Esophagus (tissue), 2 donors: ENCODE data around the gene SNRPD2. TPM values are rescaled to one million over a fixed set of nuclear protein-coding genes. Genes with fewer than 3 reads are reported as not detected.

ENCODE experiments used
- H3K27ac ChIP-seq, 2 donors: one replicate each; pipeline ENCODE4 v1.5.1; 2013; ENCODE audit warnings: low read depth in 2 of 2, mild to moderate bottlenecking in 2 of 2, inconsistent platforms in 1 of 2, low read length in 1 of 2, moderate library complexity in 1 of 2
- H3K27me3 ChIP-seq, 2 donors: one replicate each; pipeline ENCODE4 v1.6.1; 2013; ENCODE audit warnings: low read length in 2 of 2, control low read depth in 1 of 2, mild to moderate bottlenecking in 1 of 2; ENCODE audit not compliant: insufficient read depth in 2 of 2, control insufficient read depth in 1 of 2
- H3K36me3 ChIP-seq, 2 donors: one replicate each; pipeline ENCODE4 v1.6.1; 2013; ENCODE audit warnings: low read length in 1 of 2; ENCODE audit not compliant: control insufficient read depth in 2 of 2, insufficient read depth in 2 of 2
- H3K4me1 ChIP-seq, 2 donors: one replicate each; pipeline ENCODE4 v1.6.1; 2013; ENCODE audit warnings: low read length in 1 of 2; ENCODE audit not compliant: control insufficient read depth in 2 of 2, insufficient read depth in 2 of 2
- H3K4me3 ChIP-seq, 2 donors: one replicate each; pipeline ENCODE4 v1.5.1; 2013; ENCODE audit warnings: low read length in 2 of 2, mild to moderate bottlenecking in 2 of 2, low read depth in 1 of 2, moderate library complexity in 1 of 2
- H3K9me3 ChIP-seq, 2 donors: one replicate each; pipeline ENCODE4 v1.6.1; 2013; ENCODE audit warnings: mild to moderate bottlenecking in 2 of 2, low read depth in 1 of 2, low read length in 1 of 2, moderate library complexity in 1 of 2; ENCODE audit not compliant: control insufficient read depth in 2 of 2, insufficient read depth in 1 of 2
- WGBS, 2 donors: extraction: QIAGEN DNeasy Blood & Tissue Kit; methylation state at CpG; one replicate each; pipeline ENCODE4 v1.1.7; 2013; 5-methylcytosine and 5-hydroxymethylcytosine counted together
- polyA plus RNA-seq, 2 donors: library from polyadenylated mRNA; stranded (reverse); fragments of 200-250 nt; gene quantifications; one replicate each; pipeline ENCODE4 v1.2.3, GENCODE V29; 2013
- donor health status: healthy with polysubstance abuse.
- donor health status: Bipolar disorder and iron deficiency.

The SNRPD2 gene
- polyA plus RNA-seq, 2 donors: 291 to 376 TPM

DNA sequence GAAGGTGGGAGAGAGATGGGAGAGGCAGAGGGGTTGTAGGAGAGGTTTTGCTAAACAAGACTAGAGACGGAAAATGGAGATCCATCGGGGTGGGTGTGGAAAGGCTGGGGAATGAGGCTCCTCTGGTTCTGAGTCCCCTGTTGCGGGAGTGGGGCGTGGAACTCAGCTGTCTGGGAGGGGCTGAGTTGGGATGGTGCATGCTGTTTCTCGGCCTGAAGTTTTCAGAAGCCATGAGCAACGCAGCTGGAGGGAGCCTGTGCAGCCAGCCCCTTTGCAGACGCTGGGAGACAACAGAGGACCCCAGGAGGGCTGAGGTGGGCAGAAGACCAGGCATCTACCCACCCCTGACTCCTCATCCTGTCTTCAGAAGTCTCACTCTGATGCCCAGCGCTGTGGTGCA, 31.1 kb downstream of the SNRPD2 start:
- Histone ChIP-seq H3K27ac (no peak overlapping the region), H3K27me3 (no peaks in the 10 kb centered on the region), H3K4me1 (no peaks in the 10 kb centered on the region), H3K4me3 (no peak overlapping the region), H3K9me3 (no peaks in the 10 kb centered on the region), H3K36me3 (no peaks in the 10 kb centered on the region)
- WGBS, 2 donors: 40 to 49% methylated on average over 8 of the region's 8 CpGs

DNA sequence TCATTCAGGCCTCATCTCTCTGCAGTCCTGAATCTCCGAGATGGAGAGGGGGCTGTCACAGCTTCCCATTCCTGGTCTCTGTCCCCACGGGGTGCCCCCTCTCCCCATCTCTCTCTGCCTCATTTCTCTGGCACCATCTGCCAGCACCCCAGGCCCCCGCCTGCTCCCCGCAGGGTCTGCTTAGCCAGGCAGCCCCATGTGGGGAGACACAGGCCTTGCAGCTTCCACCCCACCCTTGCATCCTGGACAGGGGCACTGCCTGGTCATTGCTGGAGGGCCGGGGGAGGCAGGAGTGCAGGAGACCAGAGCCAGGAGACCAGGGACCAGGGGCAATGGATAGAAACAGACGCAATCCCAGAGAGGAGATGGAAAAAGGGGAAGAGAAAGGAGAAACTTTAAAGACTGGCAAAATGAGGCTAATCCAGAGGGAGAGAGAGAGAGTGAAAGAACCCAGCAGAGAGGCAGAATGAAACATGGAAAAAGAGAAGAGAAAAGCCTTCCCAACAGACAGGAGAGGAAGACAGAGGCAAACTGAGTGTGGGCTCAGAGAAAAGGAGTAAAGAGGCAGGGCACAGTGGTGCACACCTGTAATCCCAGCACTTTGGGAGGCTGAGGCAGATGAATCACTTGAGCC, 32.5 kb downstream of the SNRPD2 start:
- H3K4me3 ChIP-seq: no peak overlapping the region
- H3K9me3 ChIP-seq: no peaks in the 10 kb centered on the region
- WGBS, 2 donors: 71 to 80% methylated on average over 6 of the region's 6 CpGs
- H3K27me3 ChIP-seq: no peaks in the 10 kb centered on the region
- no peak overlapping the region for H3K27ac ChIP-seq
- no peaks in the 10 kb centered on the region for H3K36me3 ChIP-seq
- H3K4me1 ChIP-seq: no peaks in the 10 kb centered on the region

GRCh38 chr19:45657520-45658167, 34.1 kb downstream of the SNRPD2 start:
- no peak overlapping the region for H3K4me3 ChIP-seq
- H3K4me1 ChIP-seq: no peaks in the 10 kb centered on the region
- H3K27me3 ChIP-seq: no peaks in the 10 kb centered on the region
- H3K27ac ChIP-seq: no peak overlapping the region
- no peaks in the 10 kb centered on the region for H3K36me3 ChIP-seq
- no peaks in the 10 kb centered on the region for H3K9me3 ChIP-seq
- 35 to 38% methylated on average over 14 of the region's 14 CpGs for WGBS, 2 donors

DNA sequence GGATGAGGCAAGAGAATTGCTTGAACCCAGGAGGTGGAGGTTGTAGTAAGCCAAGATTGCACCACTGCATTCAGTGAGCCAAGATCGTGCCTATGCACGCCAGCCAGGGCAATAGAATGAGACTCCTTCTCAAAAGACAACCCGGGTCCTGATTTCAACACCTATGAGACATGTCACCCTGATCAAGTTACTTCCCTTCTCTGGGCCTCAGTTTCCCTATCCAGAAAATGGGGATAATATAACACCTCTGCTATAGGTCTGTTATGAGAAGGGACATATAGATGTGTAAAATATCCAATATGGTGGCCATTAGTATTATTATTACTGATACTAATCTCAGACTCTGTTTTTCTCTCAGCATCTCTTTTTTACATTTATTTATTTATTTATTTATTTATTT, 36.7 kb downstream of the SNRPD2 start:
- no peak overlapping the region for H3K4me3 ChIP-seq
- 32 to 77% methylated on average over 3 of the region's 3 CpGs for WGBS, 2 donors
- H3K27ac ChIP-seq: no peak overlapping the region
- no peaks in the 10 kb centered on the region for H3K36me3 ChIP-seq
- no peaks in the 10 kb centered on the region for H3K9me3 ChIP-seq
- no peaks in the 10 kb centered on the region for H3K27me3 ChIP-seq
- no peaks in the 10 kb centered on the region for H3K4me1 ChIP-seq

GRCh38 chr19:45653634-45654033, 38.1 kb downstream of the SNRPD2 start:
- H3K27me3 ChIP-seq: no peaks in the 10 kb centered on the region
- H3K27ac ChIP-seq: no peak overlapping the region
- 50 to 56% methylated on average over 5 of the region's 5 CpGs for WGBS, 2 donors
- H3K9me3 ChIP-seq: no peaks in the 10 kb centered on the region
- H3K36me3 ChIP-seq: no peaks in the 10 kb centered on the region
- H3K4me1 ChIP-seq: no peaks in the 10 kb centered on the region
- no peak overlapping the region for H3K4me3 ChIP-seq

- Histone ChIP-seq H3K27me3 (no peaks in the 10 kb centered on the region), H3K36me3 (no peaks in the 10 kb centered on the region), H3K9me3 (no peaks in the 10 kb centered on the region), H3K4me3 (no peak overlapping the region), H3K4me1 (peaks cover 2 to 3% of the 10 kb centered on the region in 2 donors), H3K27ac (no peak overlapping the region)
- WGBS, 2 donors: 82 to 83% methylated on average over 3 of the region's 3 CpGs
Observed at GRCh38 chr19:45650722-45651121, 41.0 kb downstream of the SNRPD2 start.

- Histone ChIP-seq H3K4me3 (peak overlapping the region in 1 of 2 donors; percentile 15), H3K27ac (no peak overlapping the region), H3K27me3 (peaks cover 0 to 3% of the 10 kb centered on the region in 2 donors), H3K36me3 (no peaks in the 10 kb centered on the region), H3K4me1 (peaks cover 5 to 14% of the 10 kb centered on the region in 2 donors), H3K9me3 (no peaks in the 10 kb centered on the region)
- WGBS, 2 donors: 13 to 14% methylated on average over 9 of the region's 9 CpGs
Observed at GRCh38 chr19:45646345-45646698, 45.4 kb downstream of the SNRPD2 start.

DNA sequence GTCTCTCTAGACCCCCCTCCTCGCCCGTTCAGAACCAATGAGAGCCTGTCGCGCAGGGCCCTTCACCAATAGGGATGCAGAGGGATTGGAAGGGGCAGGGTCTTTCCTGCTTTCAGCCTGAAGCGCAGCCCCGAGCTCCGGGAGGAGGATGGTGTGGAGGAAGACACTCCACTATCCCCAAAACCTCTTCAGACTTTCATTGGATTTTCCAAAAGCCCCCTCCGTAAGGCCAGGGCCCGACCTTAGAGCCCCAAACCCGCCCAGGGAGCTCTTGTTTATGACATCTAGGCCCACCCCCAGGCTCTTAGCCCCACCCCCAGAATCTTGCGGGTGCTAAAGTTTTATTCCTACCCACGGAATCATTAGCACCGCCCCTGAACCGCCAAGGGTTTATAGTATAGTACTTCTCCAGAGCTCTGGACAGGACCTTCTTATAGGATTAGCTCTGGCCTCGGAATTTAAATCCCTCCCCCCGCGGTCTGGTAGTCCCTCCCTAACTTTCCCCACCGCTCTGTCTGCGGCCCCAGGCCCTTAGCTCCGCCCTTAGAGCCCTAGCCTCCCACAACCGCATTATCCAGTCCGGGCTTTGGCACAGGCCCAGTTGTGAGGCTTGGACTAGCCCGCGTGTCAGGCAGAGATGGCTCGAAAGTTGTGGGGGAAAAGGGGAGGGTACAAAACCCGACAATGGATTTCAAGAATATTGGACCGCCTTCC, 46.0 kb downstream of the SNRPD2 start:
- peak overlapping the region in 1 of 2 donors; percentile 15 for H3K4me3 ChIP-seq
- peaks cover 0 to 3% of the 10 kb centered on the region in 2 donors for H3K27me3 ChIP-seq
- H3K36me3 ChIP-seq: no peaks in the 10 kb centered on the region
- peaks cover 5 to 16% of the 10 kb centered on the region in 2 donors for H3K4me1 ChIP-seq
- H3K9me3 ChIP-seq: no peaks in the 10 kb centered on the region
- WGBS, 2 donors: 1% methylated on average over 27 of the region's 27 CpGs
- no peak overlapping the region for H3K27ac ChIP-seq

DNA sequence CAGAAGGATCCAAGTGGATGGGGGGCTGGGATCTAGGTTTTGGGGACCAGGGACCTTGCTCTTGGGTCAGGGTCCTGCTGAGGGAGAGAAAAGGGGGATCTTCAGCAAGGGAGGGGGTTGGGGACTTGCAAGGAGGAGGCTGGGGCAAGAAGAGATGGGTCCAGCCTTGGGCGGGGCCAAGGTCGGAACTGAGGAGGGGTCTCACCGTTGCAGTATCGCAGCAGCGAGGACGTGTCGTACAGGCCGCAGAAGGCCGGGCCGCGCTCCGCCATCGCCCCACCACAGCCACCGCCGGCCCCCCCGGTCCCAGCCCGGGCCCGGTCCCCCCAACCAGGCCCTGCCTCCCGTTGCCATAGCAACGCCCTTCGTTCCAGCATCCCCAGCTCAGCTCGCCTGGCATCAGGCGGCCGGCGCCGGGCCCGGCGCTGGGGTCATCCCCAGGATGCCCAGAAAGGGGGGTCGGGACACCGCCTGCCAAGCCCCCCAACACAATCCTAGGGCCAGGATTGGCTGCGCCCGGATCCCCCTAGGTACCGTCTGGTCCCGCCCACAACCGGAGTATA, 46.6 kb downstream of the SNRPD2 start:
- no peak overlapping the region for H3K4me3 ChIP-seq
- no peaks in the 10 kb centered on the region for H3K36me3 ChIP-seq
- H3K27me3 ChIP-seq: peaks cover 0 to 3% of the 10 kb centered on the region in 2 donors
- H3K4me1 ChIP-seq: peaks cover 5 to 16% of the 10 kb centered on the region in 2 donors
- 16 to 20% methylated on average over 34 to 35 of the region's 35 CpGs for WGBS, 2 donors
- H3K9me3 ChIP-seq: no peaks in the 10 kb centered on the region
- no peak overlapping the region for H3K27ac ChIP-seq
